ENCODE results near the gene ATG7. TPM values are rescaled to one million over a fixed set of nuclear protein-coding genes. Genes with fewer than 3 reads are reported as not detected.
"Not testable (repeated sequence)": the region's sequence is repeated elsewhere in the genome, so short reads cannot be mapped to it uniquely, and the experiment has no call there.

Gene ATG7
- total and polyA plus RNA-seq, 8 donors, result 25.0 to 73.3 (median 29.6) TPM

DNA sequence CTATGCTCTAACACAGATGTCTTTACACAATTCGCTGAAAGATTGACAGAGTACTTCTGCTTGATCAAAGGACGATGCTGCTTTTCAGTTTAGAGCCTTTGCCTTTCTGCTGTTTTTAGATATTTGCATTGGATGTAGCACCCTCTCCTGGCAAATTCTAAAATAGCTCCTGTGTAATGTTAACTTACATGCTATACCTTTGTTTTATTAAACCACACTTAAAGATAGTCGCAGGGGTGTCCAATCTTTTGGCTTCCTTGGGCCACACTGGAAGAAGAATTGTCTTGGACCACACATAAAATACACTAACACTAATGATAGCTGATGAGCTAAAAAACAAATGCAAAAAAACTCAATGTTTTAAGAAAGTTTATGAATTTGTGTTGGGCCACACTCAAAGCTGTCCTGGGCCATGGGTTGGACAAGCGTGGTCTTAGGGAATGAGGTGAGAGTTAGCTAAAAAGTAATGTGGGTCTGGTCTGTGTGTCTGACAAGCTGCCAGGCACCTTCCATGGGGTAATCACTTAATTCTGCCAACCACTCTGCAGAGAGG, 62.9 kb downstream of the ATG7 start:
- Histone ChIP-seq H3K27me3 (no peaks in the 10 kb centered on the region), H3K4me1 (no peaks in the 10 kb centered on the region), H3K36me3 (peaks cover 0 to 70% of the 10 kb centered on the region in 2 donors), H3K9me3 (no peaks in the 10 kb centered on the region), H3K27ac (no peak overlapping the region), H3K4me3 (no peak overlapping the region)
- intact Hi-C loops (cut with DNase I), result no loop called here
- ATAC-seq (peak; percentile 91), DNase-seq (peak in 2 of 4 donors; percentile 46 to 65)
- TF ChIP-seq, protein P1, sequence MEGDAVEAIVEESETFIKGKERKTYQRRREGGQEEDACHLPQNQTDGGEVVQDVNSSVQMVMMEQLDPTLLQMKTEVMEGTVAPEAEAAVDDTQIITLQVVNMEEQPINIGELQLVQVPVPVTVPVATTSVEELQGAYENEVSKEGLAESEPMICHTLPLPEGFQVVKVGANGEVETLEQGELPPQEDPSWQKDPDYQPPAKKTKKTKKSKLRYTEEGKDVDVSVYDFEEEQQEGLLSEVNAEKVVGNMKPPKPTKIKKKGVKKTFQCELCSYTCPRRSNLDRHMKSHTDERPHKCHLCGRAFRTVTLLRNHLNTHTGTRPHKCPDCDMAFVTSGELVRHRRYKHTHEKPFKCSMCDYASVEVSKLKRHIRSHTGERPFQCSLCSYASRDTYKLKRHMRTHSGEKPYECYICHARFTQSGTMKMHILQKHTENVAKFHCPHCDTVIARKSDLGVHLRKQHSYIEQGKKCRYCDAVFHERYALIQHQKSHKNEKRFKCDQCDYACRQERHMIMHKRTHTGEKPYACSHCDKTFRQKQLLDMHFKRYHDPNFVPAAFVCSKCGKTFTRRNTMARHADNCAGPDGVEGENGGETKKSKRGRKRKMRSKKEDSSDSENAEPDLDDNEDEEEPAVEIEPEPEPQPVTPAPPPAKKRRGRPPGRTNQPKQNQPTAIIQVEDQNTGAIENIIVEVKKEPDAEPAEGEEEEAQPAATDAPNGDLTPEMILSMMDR (IDR thresholded peaks at IDR 0.05), result peak; percentile 44 to 65

DNA sequence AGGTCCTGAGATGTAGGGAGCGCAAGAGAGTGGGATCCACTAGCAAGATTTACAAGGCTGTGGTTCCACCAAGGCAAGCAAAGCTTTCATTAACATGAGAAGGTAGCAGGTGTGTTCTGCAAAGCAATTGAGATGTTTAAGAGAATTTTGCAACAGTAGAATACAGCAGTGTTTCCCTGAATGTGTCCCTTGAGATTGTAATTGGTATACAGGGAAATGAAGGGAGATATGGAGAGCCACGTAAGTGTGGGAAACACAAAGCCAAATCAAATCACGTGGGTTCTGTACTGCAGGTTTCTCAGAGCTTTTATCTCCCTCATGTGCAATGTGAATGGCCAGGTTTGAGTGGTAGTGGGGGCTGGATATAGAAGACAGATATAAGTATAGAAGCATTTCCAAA, 67.3 kb downstream of the ATG7 start:
- no peak for ATAC-seq
- intact Hi-C loops (cut with DNase I), result no loop called here

DNA sequence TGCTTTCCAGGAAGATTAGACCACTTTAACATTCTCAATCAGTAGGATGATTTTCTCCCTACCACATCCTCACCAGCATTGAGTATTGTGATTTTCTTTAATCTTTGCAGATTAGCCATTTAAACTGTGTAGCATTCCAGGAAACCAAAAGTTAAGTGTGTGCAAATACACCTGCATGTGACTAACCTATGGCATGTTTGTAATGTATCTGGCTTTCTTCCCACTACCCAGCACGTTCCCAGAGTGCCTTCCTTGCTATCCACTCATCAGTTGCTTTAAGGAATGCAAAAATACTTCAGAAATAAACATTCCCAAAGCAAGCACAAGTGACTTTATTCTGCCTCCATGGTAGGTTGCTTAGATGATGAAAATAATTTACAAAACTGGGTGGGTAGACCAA, 74.2 kb downstream of the ATG7 start:
- H3K36me3 ChIP-seq, result peaks cover 0 to 83% of the 10 kb centered on the region in 2 donors

More for the DNA sequence above, 67.3 kb downstream of the ATG7 start:
- TF ChIP-seq, protein P1 (IDR thresholded peaks at IDR 0.05), result no peak
- no peak overlapping the region for H3K27ac ChIP-seq
- no peak for DNase-seq
- H3K4me3 ChIP-seq, result no peak overlapping the region
- H3K27me3 ChIP-seq, result no peaks in the 10 kb centered on the region
- H3K36me3 ChIP-seq, result peaks cover 0 to 74% of the 10 kb centered on the region in 2 donors
- H3K4me1 ChIP-seq, result no peaks in the 10 kb centered on the region
- H3K9me3 ChIP-seq, result no peaks in the 10 kb centered on the region

DNA sequence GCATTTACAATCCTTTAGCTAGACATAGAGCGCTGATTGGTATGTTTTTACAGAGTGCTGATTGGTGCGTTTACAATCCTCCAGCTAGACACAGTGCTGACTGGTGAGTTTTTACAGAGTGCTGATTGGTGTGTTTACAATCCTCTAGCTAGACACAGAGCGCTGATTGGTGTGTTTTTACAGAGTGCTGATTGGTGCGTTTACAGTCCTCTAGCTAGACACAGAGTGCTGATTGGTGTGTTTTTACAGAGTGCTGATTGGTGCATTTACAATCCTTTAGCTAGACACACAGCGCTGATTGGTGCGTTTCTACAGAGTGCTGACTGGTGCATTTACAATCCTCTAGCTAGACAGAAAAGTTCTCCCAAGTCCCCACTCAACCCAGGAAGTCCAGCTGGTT, 76.7 kb downstream of the ATG7 start:
- H3K9me3 ChIP-seq; H3K4me3 ChIP-seq; DNase-seq; intact Hi-C loops (cut with DNase I); ATAC-seq; H3K4me1 ChIP-seq; H3K27ac ChIP-seq; H3K27me3 ChIP-seq: not testable (repeated sequence)
- peaks cover 0 to 81% of the 10 kb centered on the region in 2 donors for H3K36me3 ChIP-seq

More for the DNA sequence above, 74.2 kb downstream of the ATG7 start:
- H3K9me3 ChIP-seq, result peaks cover 0 to 5% of the 10 kb centered on the region in 2 donors
- H3K4me3 ChIP-seq, result no peak overlapping the region
- TF ChIP-seq, protein P1 (IDR thresholded peaks at IDR 0.05), result no peak
- H3K4me1 ChIP-seq, result no peaks in the 10 kb centered on the region
- peak; percentile 44 for ATAC-seq
- intact Hi-C loops (cut with DNase I), result no loop called here
- H3K27ac ChIP-seq, result no peak overlapping the region
- DNase-seq, result no peak
- no peaks in the 10 kb centered on the region for H3K27me3 ChIP-seq

DNA sequence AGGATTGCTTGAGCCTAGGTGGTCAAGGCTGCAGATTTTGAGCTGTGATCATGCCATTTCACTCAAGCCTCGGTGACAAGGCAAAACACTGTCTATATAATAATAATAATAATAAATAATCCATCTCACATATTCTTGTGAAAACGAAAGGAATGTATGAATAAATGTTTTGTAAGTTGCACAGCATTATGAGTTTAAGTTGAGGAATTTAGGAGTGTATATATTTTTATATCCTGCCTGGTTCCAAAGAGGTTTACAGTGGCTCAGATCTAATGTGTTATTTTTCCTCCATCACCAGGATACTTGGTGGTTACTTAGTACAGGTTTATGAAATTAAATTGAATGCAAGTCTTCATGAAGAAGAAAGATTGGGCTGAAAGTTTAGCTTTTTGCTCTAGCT, 77.2 kb downstream of the ATG7 start:
- Histone ChIP-seq H3K27me3 (no peaks in the 10 kb centered on the region), H3K27ac (no peak overlapping the region), H3K4me3 (no peak overlapping the region), H3K9me3 (peaks cover 0 to 5% of the 10 kb centered on the region in 2 donors), H3K36me3 (peaks cover 0 to 81% of the 10 kb centered on the region in 2 donors), H3K4me1 (no peaks in the 10 kb centered on the region)
- intact Hi-C loops (cut with DNase I), result no loop called here
- ATAC-seq, result no peak
- DNase-seq, result no peak
- TF ChIP-seq, protein P1 (IDR thresholded peaks at IDR 0.05), result no peak

DNA sequence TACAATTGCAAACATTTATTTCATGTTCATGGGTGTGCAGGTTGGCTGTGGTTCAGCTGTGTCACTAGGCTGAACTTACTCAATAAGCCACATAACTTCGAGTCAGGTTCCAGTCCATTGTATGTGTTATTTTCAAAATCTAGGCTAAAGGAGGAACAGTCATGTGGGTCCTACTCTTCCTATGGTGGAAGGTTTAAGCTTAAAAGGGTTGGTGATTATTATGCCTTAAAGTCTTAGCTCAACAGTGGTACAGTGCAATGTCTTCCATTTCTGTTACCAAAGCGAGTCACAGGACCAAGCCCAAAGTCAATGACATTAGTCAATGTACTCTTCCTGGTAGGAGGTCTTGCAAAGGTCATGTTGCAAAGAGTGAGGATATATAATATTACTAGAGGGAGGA, 78.2 kb downstream of the ATG7 start:
- intact Hi-C loops (cut with DNase I), result no loop called here
- TF ChIP-seq, protein P1 (IDR thresholded peaks at IDR 0.05), result no peak
- peaks cover 0 to 78% of the 10 kb centered on the region in 2 donors for H3K36me3 ChIP-seq
- no peaks in the 10 kb centered on the region for H3K4me1 ChIP-seq
- no peak overlapping the region for H3K4me3 ChIP-seq
- DNase-seq, result no peak
- peaks cover 0 to 5% of the 10 kb centered on the region in 2 donors for H3K9me3 ChIP-seq
- H3K27ac ChIP-seq, result no peak overlapping the region
- peak; percentile 29 for ATAC-seq
- H3K27me3 ChIP-seq, result no peaks in the 10 kb centered on the region
